HepG2 (cell line): ENCODE measurements around the gene TRPV6. TPM values are rescaled to one million over a fixed set of nuclear protein-coding genes. Genes with fewer than 3 reads are reported as not detected.

Experiments
- ATAC-seq: fragments of 200-7000 bp; cut with Tn5 transposase; 3 replicates; pipeline ENCODE4 v1.9.1; 2020; ENCODE audit warnings: mild to moderate bottlenecking, moderate library complexity
- BruUV-seq: library from RNA; stranded (reverse); fragments of 400-500 nt; replicated peaks from 2 replicates; lab custom pipeline; 2021; lab: Mats Ljungman, UMichigan
- CTCF ChIA-PET: fragments of 300-600 bp; formaldehyde crosslinking; extraction: SDS; loops from one replicate; lab custom pipeline; 2021; ENCODE audit warnings: low total read pairs, inconsistent platforms, low intra/inter-chr PET ratio; lab: Yijun Ruan, JAX
- POLR2A ChIA-PET: fragments of 350-600 bp; sonication (Branson Sonifier 250); formaldehyde crosslinking; loops from one replicate; lab custom pipeline; 2020; ENCODE audit warnings: antibody characterized with exemption, inconsistent platforms; lab: Yijun Ruan, JAX
- DNase-seq: peaks from one replicate; pipeline ENCODE4 v3.0.0-alpha.2; 2015; ENCODE audit warnings: low spot score
- FAIRE-seq: peaks from 3 replicates; lab custom pipeline; 2011; peaks lifted over from hg19 to GRCh38; lab: Jason Lieb, UNC
- H2AFZ ChIP-seq: one replicate; pipeline ENCODE4 v1.6.1; 2011; ENCODE audit warnings: low read length, inconsistent platforms
- H3K27ac ChIP-seq: fragments of 300-600 bp; 3 replicates; pipeline ENCODE4 v1.8.0; 2011; ENCODE audit warnings: mixed run types, mild to moderate bottlenecking, mixed read lengths, low read length, inconsistent platforms; ENCODE audit not compliant: insufficient read depth; ENCODE audit errors: extremely low read length
- H3K27me3 ChIP-seq, 2 experiments: fragments of 200-600 bp in 1 of 2; 2 replicates in 1 of 2; 3 replicates in 1 of 2; pipeline versions ENCODE4 v1.6.0 to v1.8.0; 2011; ENCODE audit warnings: low read length in 2 of 2, mild to moderate bottlenecking in 2 of 2, moderate library complexity in 2 of 2, inconsistent platforms in 1 of 2; ENCODE audit not compliant: insufficient read depth in 2 of 2, control insufficient read depth in 1 of 2
- H3K36me3 ChIP-seq, 2 experiments: fragments of 200-600 bp in 1 of 2; replicated peaks in 1 of 2; 2 replicates in 1 of 2; 3 replicates in 1 of 2; pipeline versions ENCODE4 v1.5.1 to v1.8.0; 2011; ENCODE audit warnings: low read length in 2 of 2, inconsistent platforms in 1 of 2; ENCODE audit not compliant: insufficient read depth in 2 of 2, control insufficient read depth in 1 of 2
- H3K4me1 ChIP-seq: 2 replicates; pipeline ENCODE4 v1.5.1; 2012; ENCODE audit warnings: low read length, inconsistent platforms; ENCODE audit not compliant: insufficient read depth
- H3K4me2 ChIP-seq: 2 replicates; pipeline ENCODE4 v1.6.0; 2011; ENCODE audit warnings: low read depth, low read length, inconsistent platforms
- H3K4me3 ChIP-seq, 3 experiments: fragments of 200-600 bp in 1 of 3; sonication (generic), shearing (Covaris generic) in 1 of 3; replicated peaks in 1 of 3; 2 replicates each; pipeline ENCODE4 v1.5.1; 2011 to 2016; ENCODE audit warnings: low read length in 3 of 3, inconsistent platforms in 2 of 3, low read depth in 2 of 3, mild to moderate bottlenecking in 2 of 3, control low read depth in 1 of 3, mixed read lengths in 1 of 3; ENCODE audit not compliant: insufficient read depth in 1 of 3
- H3K79me2 ChIP-seq: one replicate; pipeline ENCODE4 v1.6.1; 2011; ENCODE audit warnings: low read length, inconsistent platforms; ENCODE audit not compliant: insufficient read depth
- H3K9ac ChIP-seq: 2 replicates; pipeline ENCODE4 v1.6.0; 2011; ENCODE audit warnings: mild to moderate bottlenecking, low read depth, low read length, inconsistent platforms; ENCODE audit not compliant: insufficient read depth
- H3K9me3 ChIP-seq: 2 replicates; pipeline ENCODE4 v1.5.1; 2012; ENCODE audit warnings: mild to moderate bottlenecking, low read length
- H4K20me1 ChIP-seq: 2 replicates; pipeline ENCODE4 v1.6.0; 2011; ENCODE audit warnings: inconsistent platforms, mild to moderate bottlenecking, low read length, moderate library complexity; ENCODE audit not compliant: insufficient read depth
- ARNTL ChIP-seq: sonication (generic); formaldehyde crosslinking; IDR thresholded peaks from 2 replicates; pipeline ENCODE4 v1.4.0; 2020; ENCODE audit warnings: mild to moderate bottlenecking, missing genetic modification reagents
- EEA1 ChIP-seq: sonication (generic); formaldehyde crosslinking; IDR thresholded peaks from 2 replicates; pipeline ENCODE4 v1.5.1; 2020; ENCODE audit warnings: mild to moderate bottlenecking, missing genetic modification reagents, borderline replicate concordance
- HBP1 ChIP-seq: IDR thresholded peaks from 2 replicates; pipeline ENCODE4 v1.6.1; 2016; ENCODE audit warnings: low read depth, control low read depth
- HNRNPLL ChIP-seq: fragments of 200-400 bp; formaldehyde crosslinking; IDR thresholded peaks from 2 replicates; pipeline ENCODE4 v1.6.1; 2017; ENCODE audit warnings: mild to moderate bottlenecking, low read depth, low read length; ENCODE audit not compliant: poor library complexity, severe bottlenecking
- MYPOP ChIP-seq: sonication (generic); formaldehyde crosslinking; IDR thresholded peaks from 2 replicates; pipeline ENCODE4 v1.8.1; 2023; ENCODE audit warnings: mild to moderate bottlenecking, moderate library complexity, missing genetic modification reagents
- NKX3-1 ChIP-seq: sonication (generic); formaldehyde crosslinking; IDR thresholded peaks from 2 replicates; pipeline ENCODE4 v1.5.0; 2020; ENCODE audit warnings: missing genetic modification reagents
- ZNF547 ChIP-seq: sonication (generic); formaldehyde crosslinking; IDR thresholded peaks from 2 replicates; pipeline ENCODE4 v1.5.1; 2020; ENCODE audit warnings: mild to moderate bottlenecking, missing genetic modification reagents
- ZNF83 ChIP-seq: sonication (generic); formaldehyde crosslinking; IDR thresholded peaks from 2 replicates; pipeline ENCODE4 v1.4.0; 2020; ENCODE audit warnings: missing genetic modification reagents, mild to moderate bottlenecking, borderline replicate concordance
- whole genome bisulfite sequencing: methylation state at CpG from one replicate; pipeline ENCODE4 v1.1.6; 2017; ENCODE audit warnings: low lambda C conversion rate; 5-methylcytosine and 5-hydroxymethylcytosine counted together
- in situ Hi-C: cut with HindIII; loops from 2 replicates; pipeline ENCODE4 v1.10.0; 2017; ENCODE audit warnings: low pct_unique_long_range_greater_than_20kb; ENCODE audit not compliant: extremely low pct_ligation_motif_present
- intact Hi-C: fragments of 100-400 bp; cut with micrococcal nuclease; formaldehyde crosslinking; loops from one replicate; pipeline ENCODE4 v1.10.0; 2022; ENCODE audit not compliant: unreplicated experiment
- polyA plus RNA-seq, 8 experiments: library from polyadenylated mRNA; depleted of rRNA in 3 of 8; stranded (reverse) in 7 of 8; unstranded in 1 of 8; fragments of >200 nt; fragmentation: Illumina TruSeq in 4 of 8; extraction: Trizol in 4 of 8; gene quantifications; 2 replicates each; pipeline versions ENCODE4 v1.2.1 to v1.2.3, GENCODE V29; 2011 to 2016; ENCODE audit warnings: low read depth in 4 of 8, missing spikeins in 1 of 8, mixed read lengths in 1 of 8; ENCODE audit not compliant: insufficient read depth in 1 of 8
- total RNA-seq, 5 experiments: library from RNA; depleted of rRNA; stranded (reverse); fragments of >200 nt; fragmentation: Illumina TruSeq; extraction: Trizol; gene quantifications; 2 replicates each; pipeline ENCODE4 v1.2.3, GENCODE V29; 2016; ENCODE audit warnings: low read depth in 1 of 5

The TRPV6 gene
- total and polyA plus RNA-seq, 2 of the 13 experiments (the other 11 are each of a cell fraction or from before 2014, with no cell fraction given): not detected

GRCh38 chr7:142910481-142910880 lies 24.9 kb upstream of the TRPV6 start:
- Histone ChIP-seq H3K4me3 (no peak overlapping the region), H3K27me3 (0 out of 5 replicates have a peak, but pooled peaks cover 0 to 1% of the 10 kb centered on the region in 2 experiments), H3K9ac (no peak overlapping the region), H4K20me1 (no peaks in the 10 kb centered on the region), H3K27ac (no peak overlapping the region), H3K36me3 (no peaks in the 10 kb centered on the region), H2AFZ (no peak overlapping the region), H3K4me1 (no peaks in the 10 kb centered on the region), H3K9me3 (no peaks in the 10 kb centered on the region; the same call in 1 of the 2 replicates), H3K79me2 (no peaks in the 10 kb centered on the region), H3K4me2 (no peak overlapping the region)
- ATAC-seq (no peak), FAIRE-seq (no peak), DNase-seq (no peak)
- intact Hi-C loops: no loop called here
- no TSS peak for BruUV-seq
- in situ Hi-C loops: no loop called here
- WGBS: 2% methylated on average over 2 of the region's 2 CpGs
- POLR2A ChIA-PET: no interaction called here
- CTCF ChIA-PET: no interaction called here
- no peak for TF ChIP-seq ZNF547 (CRISPR knock-in tag)
- no peak for TF ChIP-seq NKX3-1 (CRISPR knock-in tag)
- TF ChIP-seq EEA1 (CRISPR knock-in tag): no peak
- no peak for TF ChIP-seq HNRNPLL
- no peak for TF ChIP-seq MYPOP (CRISPR knock-in tag)
- no peak for TF ChIP-seq ARNTL (CRISPR knock-in tag)
- TF ChIP-seq ZNF83 (CRISPR knock-in tag): no peak
- no peak for TF ChIP-seq HBP1 (CRISPR knock-in tag)
